Measurements from ENCODE around the gene PNCK. TPM values are rescaled to one million over a fixed set of nuclear protein-coding genes. Genes with fewer than 3 reads are reported as not detected.

PNCK gene
- total RNA-seq, 1 donor from 2014 or later: 1.6 TPM

- Histone ChIP-seq H3K27me3 (ENCODE audit: control insufficient read depth, insufficient read depth, low read length) (peaks cover 13% of the 10 kb centered on the region), H3K4me3 (ENCODE audit: low read depth, low read length) (no peak overlapping the region), H3K36me3 (ENCODE audit: control insufficient read depth, insufficient read depth, low read length) (no peaks in the 10 kb centered on the region)
- no peak for DNase-seq (ENCODE audit: low read depth)
- TF ChIP-seq CTCF (IDR thresholded peaks at IDR 0.05; ENCODE audit: insufficient read depth, low read length, poor library complexity, severe bottlenecking): no peak
Observed at GRCh38 chrX:153633048-153633447, 40.6 kb downstream of the PNCK start.

GRCh38 chrX:153632595-153632946, 41.0 kb downstream of the PNCK start:
- Histone ChIP-seq H3K36me3 (ENCODE audit: control insufficient read depth, insufficient read depth, low read length) (no peaks in the 10 kb centered on the region), H3K27me3 (ENCODE audit: control insufficient read depth, insufficient read depth, low read length) (peaks cover 13% of the 10 kb centered on the region), H3K4me3 (ENCODE audit: low read depth, low read length) (no peak overlapping the region)
- no peak for DNase-seq (ENCODE audit: low read depth)
- no peak for TF ChIP-seq CTCF (IDR thresholded peaks at IDR 0.05; ENCODE audit: insufficient read depth, low read length, poor library complexity, severe bottlenecking)

GRCh38 chrX:153631907-153632594, 41.6 kb downstream of the PNCK start:
- Histone ChIP-seq H3K27me3 (ENCODE audit: control insufficient read depth, insufficient read depth, low read length) (peaks cover 13% of the 10 kb centered on the region), H3K36me3 (ENCODE audit: control insufficient read depth, insufficient read depth, low read length) (no peaks in the 10 kb centered on the region)
- TF ChIP-seq CTCF (IDR thresholded peaks at IDR 0.05; ENCODE audit: insufficient read depth, low read length, poor library complexity, severe bottlenecking): no peak

GRCh38 chrX:153631346-153631745, 42.3 kb downstream of the PNCK start:
- no peak overlapping the region for H3K4me3 ChIP-seq (ENCODE audit: low read depth, low read length)
- no peak for DNase-seq (ENCODE audit: low read depth)
- H3K27me3 ChIP-seq (ENCODE audit: control insufficient read depth, insufficient read depth, low read length): peaks cover 11% of the 10 kb centered on the region
- no peak for TF ChIP-seq CTCF (IDR thresholded peaks at IDR 0.05; ENCODE audit: insufficient read depth, low read length, poor library complexity, severe bottlenecking)
- no peaks in the 10 kb centered on the region for H3K36me3 ChIP-seq (ENCODE audit: control insufficient read depth, insufficient read depth, low read length)

More at GRCh38 chrX:153631907-153632594, 41.6 kb downstream of the PNCK start:
- no peak overlapping the region for H3K4me3 ChIP-seq (ENCODE audit: low read depth, low read length)
- no peak for DNase-seq (ENCODE audit: low read depth)

GRCh38 chrX:153628665-153629064, 44.9 kb downstream of the PNCK start:
- Histone ChIP-seq H3K27me3 (ENCODE audit: control insufficient read depth, insufficient read depth, low read length) (peaks cover 23% of the 10 kb centered on the region), H3K4me3 (ENCODE audit: low read depth, low read length) (no peak overlapping the region), H3K36me3 (ENCODE audit: control insufficient read depth, insufficient read depth, low read length) (no peaks in the 10 kb centered on the region)
- DNase-seq (ENCODE audit: low read depth): no peak
- TF ChIP-seq CTCF (IDR thresholded peaks at IDR 0.05; ENCODE audit: insufficient read depth, low read length, poor library complexity, severe bottlenecking): no peak

GRCh38 chrX:153628129-153628528, 45.5 kb downstream of the PNCK start:
- peaks cover 28% of the 10 kb centered on the region for H3K27me3 ChIP-seq (ENCODE audit: control insufficient read depth, insufficient read depth, low read length)
- no peak for DNase-seq (ENCODE audit: low read depth)
- TF ChIP-seq CTCF (IDR thresholded peaks at IDR 0.05; ENCODE audit: insufficient read depth, low read length, poor library complexity, severe bottlenecking): no peak
- no peaks in the 10 kb centered on the region for H3K36me3 ChIP-seq (ENCODE audit: control insufficient read depth, insufficient read depth, low read length)
- H3K4me3 ChIP-seq (ENCODE audit: low read depth, low read length): no peak overlapping the region

Measured in kidney epithelial cell (primary cell).